Colonic mucosa (tissue), 4 donors: ENCODE data around the gene THRB. TPM values are rescaled to one million over a fixed set of nuclear protein-coding genes. Genes with fewer than 3 reads are reported as not detected.

Source experiments
- DNase-seq: peaks from one replicate; pipeline ENCODE4 v3.0.0-alpha.2; 2020
- H3K27ac ChIP-seq: fragments of 200-600 bp; one replicate; pipeline ENCODE4 v1.8.0; 2021
- H3K27me3 ChIP-seq: fragments of 200-600 bp; one replicate; pipeline ENCODE4 v1.8.0; 2021
- H3K36me3 ChIP-seq: fragments of 200-600 bp; one replicate; pipeline ENCODE4 v1.8.0; 2021
- H3K4me1 ChIP-seq: fragments of 200-600 bp; one replicate; pipeline ENCODE4 v1.8.0; 2021; ENCODE audit warnings: mild to moderate bottlenecking
- H3K4me3 ChIP-seq: fragments of 200-600 bp; one replicate; pipeline ENCODE4 v1.8.0; 2021
- H3K9ac ChIP-seq, 2 donors: one replicate each; pipeline ENCODE4 v1.7.0; 2013; ENCODE audit warnings: control low read depth in 2 of 2, low read depth in 2 of 2, low read length in 2 of 2
- H3K9me3 ChIP-seq: fragments of 200-600 bp; one replicate; pipeline ENCODE4 v1.8.0; 2021
- intact Hi-C: fragments of 100-400 bp; cut with DNase I; formaldehyde crosslinking; loops from one replicate; pipeline ENCODE4 v1.14.1; 2022
- total RNA-seq, 2 donors: library from RNA; stranded (reverse); fragmentation: NEBNext Ultra II Directional in 1 of 2; extraction: Animal tissue kit (Norgen Biotek cat#: 25700) in 1 of 2; gene quantifications; one replicate each; pipeline ENCODE4 v1.2.1, GENCODE V29; 2021
- TF ChIP-seq, protein P1 (sequence below): fragments of 200-600 bp; IDR thresholded peaks from one replicate; pipeline ENCODE4 v1.8.0; 2022; ENCODE audit warnings: antibody characterized with exemption, mild to moderate bottlenecking
- donor health status: healthy.
- donor health status: DM: no; HTN: no; CAD: no.
- donor health status: DM: no; HTN: no; CAD: no.

THRB gene
- total RNA-seq, 2 donors from 2014 or later = 23.3 to 27.6 TPM

- Histone ChIP-seq H3K36me3 (no peaks in the 10 kb centered on the region), H3K4me1 (peaks cover 3% of the 10 kb centered on the region), H3K4me3 (no peak overlapping the region), H3K27me3 (no peaks in the 10 kb centered on the region), H3K9me3 (no peaks in the 10 kb centered on the region), H3K9ac (no peak overlapping the region), H3K27ac (no peak overlapping the region)
- TF ChIP-seq, protein P1, sequence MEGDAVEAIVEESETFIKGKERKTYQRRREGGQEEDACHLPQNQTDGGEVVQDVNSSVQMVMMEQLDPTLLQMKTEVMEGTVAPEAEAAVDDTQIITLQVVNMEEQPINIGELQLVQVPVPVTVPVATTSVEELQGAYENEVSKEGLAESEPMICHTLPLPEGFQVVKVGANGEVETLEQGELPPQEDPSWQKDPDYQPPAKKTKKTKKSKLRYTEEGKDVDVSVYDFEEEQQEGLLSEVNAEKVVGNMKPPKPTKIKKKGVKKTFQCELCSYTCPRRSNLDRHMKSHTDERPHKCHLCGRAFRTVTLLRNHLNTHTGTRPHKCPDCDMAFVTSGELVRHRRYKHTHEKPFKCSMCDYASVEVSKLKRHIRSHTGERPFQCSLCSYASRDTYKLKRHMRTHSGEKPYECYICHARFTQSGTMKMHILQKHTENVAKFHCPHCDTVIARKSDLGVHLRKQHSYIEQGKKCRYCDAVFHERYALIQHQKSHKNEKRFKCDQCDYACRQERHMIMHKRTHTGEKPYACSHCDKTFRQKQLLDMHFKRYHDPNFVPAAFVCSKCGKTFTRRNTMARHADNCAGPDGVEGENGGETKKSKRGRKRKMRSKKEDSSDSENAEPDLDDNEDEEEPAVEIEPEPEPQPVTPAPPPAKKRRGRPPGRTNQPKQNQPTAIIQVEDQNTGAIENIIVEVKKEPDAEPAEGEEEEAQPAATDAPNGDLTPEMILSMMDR = no peak
- DNase-seq = no peak
- intact Hi-C loops = no loop called here
These were observed 272.4 kb downstream of the THRB start for GRCh38 chr3:24222165-24222805.

DNA sequence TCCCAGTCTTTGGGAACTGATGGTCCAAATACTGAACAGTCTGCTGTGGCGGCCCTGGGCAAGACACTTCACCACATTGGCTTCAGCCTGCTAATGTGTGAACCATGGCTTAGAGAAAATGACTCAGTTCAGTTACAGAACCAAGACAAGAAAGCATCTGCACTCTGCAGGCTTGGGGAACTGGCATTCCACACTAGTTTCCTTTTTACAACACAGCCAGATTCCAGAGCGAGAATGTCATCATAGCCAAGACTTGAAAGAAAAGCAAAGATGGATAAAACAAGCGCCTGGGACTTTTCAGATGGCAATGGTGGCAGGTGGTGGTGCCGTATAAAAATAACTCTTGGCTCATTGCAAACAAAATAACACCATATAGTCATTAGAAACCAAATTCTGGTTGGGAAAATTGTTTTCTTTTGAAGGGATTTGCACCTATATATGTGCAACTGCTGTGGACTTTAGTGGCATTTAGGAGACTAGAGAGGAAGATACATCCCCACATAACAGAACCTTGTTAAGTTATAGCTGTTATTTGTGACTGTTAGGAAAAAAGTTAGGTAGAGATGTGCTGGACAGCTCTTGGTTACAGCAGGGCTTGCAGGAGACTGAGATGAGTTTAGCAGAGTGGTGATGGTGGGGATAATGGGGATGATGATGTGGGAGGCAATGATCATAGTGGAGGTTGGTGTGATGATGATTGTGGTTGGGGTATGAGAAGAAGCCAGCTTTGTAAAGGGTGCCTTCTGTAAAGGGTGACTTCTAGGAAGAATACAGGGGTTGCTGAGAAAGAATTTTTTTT is 273.6 kb downstream of the THRB start:
- H3K9ac ChIP-seq = no peak overlapping the region
- H3K4me1 ChIP-seq = peaks cover under 1% of the 10 kb centered on the region
- H3K36me3 ChIP-seq = no peaks in the 10 kb centered on the region
- intact Hi-C loops = no loop called here
- no peaks in the 10 kb centered on the region for H3K9me3 ChIP-seq
- no peak for DNase-seq
- no peak overlapping the region for H3K27ac ChIP-seq
- TF ChIP-seq, protein P1 = no peak
- H3K4me3 ChIP-seq = no peak overlapping the region
- no peaks in the 10 kb centered on the region for H3K27me3 ChIP-seq

DNA sequence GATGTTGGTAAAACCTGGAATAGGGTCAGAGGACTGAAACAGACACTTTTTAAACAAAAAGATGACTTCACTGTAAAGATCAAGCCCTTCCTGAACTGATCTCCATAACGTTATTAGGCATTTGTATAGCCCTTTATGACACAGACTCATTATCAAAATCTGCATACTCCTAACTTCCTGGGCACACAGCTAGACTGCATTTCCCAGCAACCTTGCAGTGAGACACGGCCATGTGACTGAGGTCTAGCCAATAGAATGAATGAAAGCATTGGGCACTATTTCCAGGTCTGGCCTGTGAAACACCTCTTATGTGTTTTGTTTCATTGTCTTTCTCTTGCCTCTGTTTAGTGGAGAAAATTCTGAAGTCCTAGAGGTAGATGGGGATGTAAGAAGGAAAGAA is 279.1 kb downstream of the THRB start:
- no peak for DNase-seq
- no peaks in the 10 kb centered on the region for H3K27me3 ChIP-seq
- no peaks in the 10 kb centered on the region for H3K9me3 ChIP-seq
- intact Hi-C loops = no loop called here
- H3K27ac ChIP-seq = no peak overlapping the region
- TF ChIP-seq, protein P1 = no peak
- no peak overlapping the region for H3K9ac ChIP-seq
- no peak overlapping the region for H3K4me3 ChIP-seq
- no peaks in the 10 kb centered on the region for H3K4me1 ChIP-seq
- no peaks in the 10 kb centered on the region for H3K36me3 ChIP-seq

DNA sequence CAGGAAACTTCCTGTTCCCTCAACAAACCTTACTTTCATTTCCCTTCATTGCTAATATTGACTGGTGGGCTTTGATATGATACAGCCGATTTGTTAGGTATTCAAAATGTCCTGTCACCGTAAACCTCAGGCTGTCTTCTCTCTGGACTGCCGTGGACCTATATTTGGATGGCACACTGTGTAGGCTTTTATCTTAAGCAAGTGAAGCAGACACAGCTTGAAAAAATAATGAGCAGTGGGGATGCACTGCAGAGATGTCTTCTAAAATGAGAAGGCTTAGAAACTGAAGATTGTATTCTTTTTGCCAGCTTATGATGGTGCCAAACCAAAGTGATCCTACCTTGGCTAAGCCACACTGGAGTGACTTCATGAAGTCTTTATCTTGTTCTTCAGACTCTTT is 283.3 kb downstream of the THRB start:
- no peaks in the 10 kb centered on the region for H3K9me3 ChIP-seq
- H3K36me3 ChIP-seq = no peaks in the 10 kb centered on the region
- no peak overlapping the region for H3K27ac ChIP-seq
- intact Hi-C loops = no loop called here
- no peak overlapping the region for H3K9ac ChIP-seq
- no peaks in the 10 kb centered on the region for H3K27me3 ChIP-seq
- no peaks in the 10 kb centered on the region for H3K4me1 ChIP-seq
- no peak for DNase-seq
- no peak overlapping the region for H3K4me3 ChIP-seq
- TF ChIP-seq, protein P1 = no peak

GRCh38 chr3:24202071-24202470 is 292.6 kb downstream of the THRB start:
- DNase-seq = no peak
- Histone ChIP-seq H3K9ac (no peak overlapping the region), H3K9me3 (no peaks in the 10 kb centered on the region), H3K27ac (no peak overlapping the region), H3K4me1 (no peaks in the 10 kb centered on the region), H3K36me3 (no peaks in the 10 kb centered on the region), H3K4me3 (no peak overlapping the region), H3K27me3 (no peaks in the 10 kb centered on the region)
- intact Hi-C loops = no loop called here
- TF ChIP-seq, protein P1 = no peak
